ENCODE data around the gene ITGAV.

Gene ITGAV

GRCh38 chr2:186575856-186576255, 14.0 kb upstream of the ITGAV start:
- no peak for DNase-seq

- no peak for DNase-seq
Measured at GRCh38 chr2:186576614-186577013, 13.2 kb upstream of the ITGAV start.

- DNase-seq: no peak
Measured at GRCh38 chr2:186582698-186583097, 7.2 kb upstream of the ITGAV start.

- no peak for DNase-seq
Measured at GRCh38 chr2:186584053-186584452, 5.8 kb upstream of the ITGAV start.

GRCh38 chr2:186588421-186588820, 1.4 kb upstream of the ITGAV start:
- DNase-seq: no peak

GRCh38 chr2:186588940-186589611, 780 bp upstream of the ITGAV start:
- DNase-seq: no peak

GRCh38 chr2:186590350-186590758, 498 bp downstream of the ITGAV start:
- DNase-seq: no peak

- DNase-seq: peak; percentile 37
Measured at GRCh38 chr2:186590759-186591505, 1.1 kb downstream of the ITGAV start.

- no peak for DNase-seq
Measured at GRCh38 chr2:186591506-186591890, 1.6 kb downstream of the ITGAV start.

GRCh38 chr2:186592137-186592875, 2.5 kb downstream of the ITGAV start:
- DNase-seq: no peak

GRCh38 chr2:186593523-186593922, 3.7 kb downstream of the ITGAV start:
- DNase-seq: no peak

- no peak for DNase-seq
Measured at GRCh38 chr2:186594001-186594722, 4.3 kb downstream of the ITGAV start.

GRCh38 chr2:186595219-186595618, 5.4 kb downstream of the ITGAV start:
- no peak for DNase-seq

- DNase-seq: no peak
Measured at GRCh38 chr2:186599186-186599778, 9.4 kb downstream of the ITGAV start.

- DNase-seq: no peak
Measured at GRCh38 chr2:186603286-186603685, 13.4 kb downstream of the ITGAV start.

- DNase-seq: no peak
Measured at GRCh38 chr2:186605041-186605440, 15.2 kb downstream of the ITGAV start.

GRCh38 chr2:186607660-186608324, 17.9 kb downstream of the ITGAV start:
- no peak for DNase-seq

- no peak for DNase-seq
Measured at GRCh38 chr2:186610785-186611184, 20.9 kb downstream of the ITGAV start.

GRCh38 chr2:186611526-186611925, 21.7 kb downstream of the ITGAV start:
- DNase-seq: no peak

- no peak for DNase-seq
Measured at GRCh38 chr2:186612026-186612425, 22.2 kb downstream of the ITGAV start.

GRCh38 chr2:186612555-186613440, 22.9 kb downstream of the ITGAV start:
- no peak for DNase-seq

Data from activated CD4-positive, alpha-beta T cell treated with anti-CD3 and anti-CD28 coated beads, Interleukin-2, Interleukin-6, amounts not matched to agents 100 ng/mL and 50 ng/mL, durations not matched to agents 16 hours and 8 hours (primary cell).